NB4 (cell line): ENCODE data around the gene JDP2.

Experiments used
- CTCF ChIP-seq: IDR thresholded peaks from one replicate; pipeline ENCODE4 v1.5.1; 2012; ENCODE audit warnings: low read depth, low read length
- MAX ChIP-seq: IDR thresholded peaks from 2 replicates; pipeline ENCODE4 v1.6.1; 2011; ENCODE audit warnings: low read depth, low read length
- POLR2A ChIP-seq: IDR thresholded peaks from 2 replicates; pipeline ENCODE4 v1.6.1; 2011; ENCODE audit warnings: mild to moderate bottlenecking; ENCODE audit not compliant: insufficient read length; ENCODE audit errors: extremely low read depth

- TF ChIP-seq POLR2A (no peak), CTCF (no peak), MAX (no peak)
Observed at GRCh38 chr14:75445236-75445635, 17.4 kb downstream of the JDP2 start.
